Heart left ventricle (tissue), 16 donors: ENCODE measurements around the gene FLRT1. TPM values are rescaled to one million over a fixed set of nuclear protein-coding genes. Genes with fewer than 3 reads are reported as not detected.
A peak's percentile ranks its signal among the peaks of the same experiment; 100 is the strongest.

Experiments used
- ATAC-seq, 4 donors: fragments of 200-7000 bp; cut with Tn5 transposase; one replicate each; pipeline ENCODE4 v1.9.1; 2020 to 2022; ENCODE audit warnings: moderate library complexity in 4 of 4, mild to moderate bottlenecking in 3 of 4, moderate number of reproducible peaks in 1 of 4
- DNase-seq, 5 donors: peaks; one replicate each; pipeline ENCODE4 v3.0.0-alpha.2; 2020
- H3K27ac ChIP-seq, 12 donors: fragments of 200-600 bp; sonication (generic) in 4 of 12; one replicate each; pipeline versions ENCODE4 v1.5.0 to v1.8.0; 2016 to 2022; ENCODE audit warnings: mild to moderate bottlenecking in 2 of 12
- H3K27me3 ChIP-seq, 9 donors: fragments of 200-600 bp; sonication (generic) in 2 of 9; one replicate each; pipeline versions ENCODE4 v1.5.1 to v1.8.0; 2016 to 2022; ENCODE audit warnings: mild to moderate bottlenecking in 3 of 9
- H3K36me3 ChIP-seq, 9 donors: fragments of 200-600 bp; sonication (generic) in 2 of 9; one replicate each; pipeline versions ENCODE4 v1.5.0 to v1.8.0; 2018 to 2022; ENCODE audit warnings: mild to moderate bottlenecking in 2 of 9
- H3K4me1 ChIP-seq, 12 donors: fragments of 200-600 bp; sonication (generic) in 4 of 12; one replicate each; pipeline versions ENCODE4 v1.5.0 to v1.8.0; 2016 to 2022; ENCODE audit warnings: mild to moderate bottlenecking in 3 of 12
- H3K4me3 ChIP-seq, 12 donors: fragments of 200-600 bp; sonication (generic) in 4 of 12; one replicate each; pipeline versions ENCODE4 v1.5.0 to v1.8.0; 2017 to 2022; ENCODE audit warnings: mild to moderate bottlenecking in 9 of 12, moderate library complexity in 4 of 12
- H3K9me3 ChIP-seq, 12 donors: fragments of 200-600 bp; sonication (generic) in 4 of 12; one replicate each; pipeline versions ENCODE4 v1.5.0 to v1.8.0; 2016 to 2022; ENCODE audit warnings: mild to moderate bottlenecking in 1 of 12
- CTCF ChIP-seq, 12 donors: fragments of 200-600 bp; sonication (generic) in 4 of 12; IDR thresholded peaks; one replicate each; pipeline versions ENCODE4 v1.5.0 to v1.8.0; 2018 to 2022; ENCODE audit warnings: antibody characterized with exemption in 12 of 12, mild to moderate bottlenecking in 5 of 12
- POLR2A ChIP-seq, 2 donors: fragments of 450-650 bp; IDR thresholded peaks; one replicate each; pipeline ENCODE4 v1.6.1; 2017; ENCODE audit warnings: antibody characterized with exemption in 2 of 2, mild to moderate bottlenecking in 2 of 2, moderate library complexity in 2 of 2
- WGBS, 4 donors: extraction: QIAGEN DNeasy Blood & Tissue Kit in 2 of 4; methylation state at CpG; one replicate each; pipeline versions ENCODE4 v1.1.5 to v1.1.7; 2013 to 2018; 5-methylcytosine and 5-hydroxymethylcytosine counted together
- intact Hi-C, 10 donors: fragments of 100-400 bp; cut with DNase I; formaldehyde crosslinking; loops; one replicate each; pipeline versions ENCODE4 v1.11.1 to v1.14.2; 2022
- polyA plus RNA-seq, 2 donors: library from polyadenylated mRNA; stranded (reverse); fragments of 200-250 nt; gene quantifications; one replicate each; pipeline ENCODE4 v1.2.3, GENCODE V29; 2013
- total RNA-seq, 9 donors: library from RNA; depleted of rRNA in 2 of 9; stranded (reverse); fragments of >200 nt in 2 of 9; fragmentation: NEBNext Ultra II Directional in 3 of 9; extraction: Animal tissue kit (Norgen Biotek cat#: 25700) in 3 of 9; gene quantifications; one replicate each; pipeline versions ENCODE4 v1.1.0 to v1.2.4, GENCODE V29; 2016 to 2023
- donor health status: ischemic (EF 13 %, LVEDD 7.1; RV severe dilation, severe dysfunction).
- donor health status: healthy with polysubstance abuse.
- donor health status: DM: no; HTN: yes; CAD: no.
- donor health status: DM: no; HTN: no; CAD: no.
- donor health status: ischemic (EF 25% LVEDD 6.9; RV normal size, moderate dysfunction).
- donor health status: ischemic (EF 25% LVEDD 5.7; RV mildly dilated, moderate dysfunction).
- donor health status: healthy.
- donor health status: DM: yes; HTN: yes; CAD: no.
- donor health status: ischemic (EF 35%, LVEDD 5.7; RV mildly dilated, moderate dysfunction).
- donor health status: nonischemic (EF 11% LVEDD 7.7; RV severe dilation, severe dysfunction).
- donor health status: DM: yes; HTN: yes; CAD: no.
- donor health status: PGD.
- donor health status: ischemic (EF 29% LVEDD 5.4; RV normal size, mild dysfunction).
- donor health status: nonischemic (EF 23%, LVEDD 6.1; RV moderate dilation, normal function).

The FLRT1 gene
- total and polyA plus RNA-seq, 11 donors: 0.20 to 1.4 (median 0.37) TPM

- H3K9me3 ChIP-seq: no peaks in the 10 kb centered on the region
- H3K27me3 ChIP-seq: no peaks in the 10 kb centered on the region
- TF ChIP-seq CTCF (IDR thresholded peaks at IDR 0.05): no peak
- TF ChIP-seq POLR2A (IDR thresholded peaks at IDR 0.05): no peak
- DNase-seq (peak in 2 of 5 donors; percentile 41 to 74), ATAC-seq (peak in 3 of 4 donors; percentile 35 to 53 (median 39))
- WGBS, 4 donors: 27 to 46% (median 41%) methylated on average over 8 to 10 of the region's 10 CpGs
- H3K4me3 ChIP-seq: no peak overlapping the region
- H3K4me1 ChIP-seq: peaks cover 0 to 36% (median 15%) of the 10 kb centered on the region in 12 donors
- peak overlapping the region in 3 of 12 donors; percentile 30 to 59 (median 38) for H3K27ac ChIP-seq
- intact Hi-C loops: loop anchor here in 1 of 10 donors (5.0 kb wide), 1 partner anchor 111 kb away; no protein-coding TSS in a partner anchor
- no peaks in the 10 kb centered on the region for H3K36me3 ChIP-seq
These were observed 14.0 kb upstream of the FLRT1 start for GRCh38 chr11:64021757-64022093.

DNA sequence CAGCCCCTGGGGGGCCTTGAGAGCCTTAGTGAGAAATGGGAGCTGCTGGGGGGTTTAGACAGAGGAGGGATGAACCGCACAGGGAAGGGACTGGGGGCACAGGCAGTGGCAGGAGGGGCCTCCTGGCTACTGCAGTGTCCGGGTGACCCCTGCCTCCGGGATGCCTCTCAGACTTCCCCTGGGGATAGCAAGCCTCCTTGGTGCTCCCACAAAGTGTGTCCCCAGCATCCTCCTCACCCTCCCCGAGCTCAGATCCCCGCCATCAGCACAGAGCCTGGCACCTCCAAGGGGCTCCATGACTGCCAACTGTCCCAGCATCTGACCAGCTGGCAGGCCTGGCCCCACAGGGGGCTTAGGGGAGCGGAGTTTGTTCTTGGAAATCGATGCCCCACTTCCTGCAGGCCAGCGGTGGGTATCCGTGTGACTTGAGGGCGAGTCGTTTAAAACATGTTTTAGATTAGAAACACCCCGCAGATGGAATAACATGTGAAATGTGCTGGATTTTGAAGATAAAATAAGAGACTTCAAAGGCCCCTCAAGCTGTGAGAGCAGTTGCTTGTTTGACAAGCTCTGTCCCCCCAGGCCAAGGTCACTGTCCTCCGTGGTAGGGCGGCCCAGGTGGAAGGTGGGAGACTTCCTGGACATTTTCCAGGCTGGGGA, 13.5 kb upstream of the FLRT1 start:
- TF ChIP-seq POLR2A (IDR thresholded peaks at IDR 0.05) (no peak), CTCF (IDR thresholded peaks at IDR 0.05) (no peak)
- Histone ChIP-seq H3K9me3 (no peaks in the 10 kb centered on the region), H3K27me3 (no peaks in the 10 kb centered on the region), H3K4me1 (peaks cover 0 to 36% (median 15%) of the 10 kb centered on the region in 12 donors), H3K36me3 (no peaks in the 10 kb centered on the region), H3K4me3 (no peak overlapping the region), H3K27ac (no peak overlapping the region)
- DNase-seq (no peak), ATAC-seq (no peak)
- WGBS, 4 donors: 79 to 86% (median 83%) methylated on average over 14 of the region's 14 CpGs
- intact Hi-C loops: loop anchor here in 1 of 10 donors (5.0 kb wide), 1 partner anchor 110 kb away; no protein-coding TSS in a partner anchor

DNA sequence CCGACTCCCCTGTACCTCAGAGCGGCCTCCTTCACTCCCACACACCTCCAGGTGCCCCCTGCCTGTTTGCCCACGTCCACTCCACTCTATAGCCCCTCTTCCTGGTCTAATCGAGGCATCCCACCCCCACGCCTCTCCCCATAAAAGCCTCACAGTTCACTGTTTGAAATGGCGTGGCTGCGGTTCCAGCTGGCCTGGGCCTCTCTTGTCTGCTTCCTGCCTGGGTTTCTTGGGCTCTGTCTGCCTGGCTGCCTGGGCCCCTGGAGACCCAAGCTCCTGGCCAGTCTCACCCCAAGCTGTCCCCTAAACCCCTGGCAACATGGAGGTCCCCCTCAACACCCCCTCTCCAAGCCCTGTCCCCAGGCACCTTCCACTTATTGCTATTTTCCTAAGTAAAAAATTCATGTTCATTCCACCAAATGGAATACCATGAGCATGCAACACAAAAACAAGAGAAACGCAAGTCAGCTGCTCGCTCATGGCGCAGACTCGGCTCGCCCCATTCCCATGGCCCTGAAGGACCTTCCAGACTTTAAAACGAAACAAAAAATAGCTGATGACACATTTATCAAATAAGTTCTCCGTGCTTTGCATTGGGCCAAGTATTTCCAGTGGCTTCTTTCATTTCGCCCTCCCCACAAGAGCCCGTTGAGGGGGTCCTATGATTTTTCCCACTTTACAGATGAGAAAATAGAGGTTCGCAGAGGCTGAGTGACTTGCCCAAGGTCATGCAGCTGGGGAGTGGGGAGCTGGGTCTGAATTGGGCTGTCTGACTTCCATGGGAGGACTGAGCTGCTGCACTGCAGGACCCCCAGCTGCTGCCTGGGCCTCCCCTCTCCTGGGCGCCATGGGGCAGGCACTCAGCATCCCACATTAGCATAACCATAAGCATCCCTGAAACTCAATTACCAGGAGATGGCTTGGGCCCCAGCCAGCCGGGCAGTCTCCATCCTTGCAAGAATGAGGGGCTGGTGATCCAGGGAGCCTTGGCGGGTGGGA, 11.7 kb upstream of the FLRT1 start:
- TF ChIP-seq CTCF (IDR thresholded peaks at IDR 0.05) (no peak), POLR2A (IDR thresholded peaks at IDR 0.05) (no peak)
- peaks cover 0 to 9% (median 0%) of the 10 kb centered on the region in 9 donors for H3K27me3 ChIP-seq
- ATAC-seq (peak in 1 of 4 donors; percentile 7), DNase-seq (no peak)
- H3K4me3 ChIP-seq: no peak overlapping the region
- intact Hi-C loops: loop anchor here in 1 of 10 donors (5.0 kb wide), 1 partner anchor 108 kb away; no protein-coding TSS in a partner anchor
- peak overlapping the region in 11 of 12 donors; percentile 0 to 67 (median 61) for H3K27ac ChIP-seq
- 78 to 83% (median 79%) methylated on average over 19 to 20 of the region's 20 CpGs for WGBS, 4 donors
- H3K4me1 ChIP-seq: peaks cover 0 to 32% (median 16%) of the 10 kb centered on the region in 12 donors
- no peaks in the 10 kb centered on the region for H3K9me3 ChIP-seq
- no peaks in the 10 kb centered on the region for H3K36me3 ChIP-seq

- Histone ChIP-seq H3K27me3 (peaks cover 0 to 13% (median 0%) of the 10 kb centered on the region in 9 donors), H3K36me3 (no peaks in the 10 kb centered on the region), H3K9me3 (no peaks in the 10 kb centered on the region), H3K4me3 (no peak overlapping the region), H3K27ac (no peak overlapping the region), H3K4me1 (peaks cover 0 to 24% (median 14%) of the 10 kb centered on the region in 12 donors)
- WGBS, 4 donors: 86 to 94% (median 91%) methylated on average over 4 of the region's 4 CpGs
- no peak for TF ChIP-seq POLR2A (IDR thresholded peaks at IDR 0.05)
- no peak for TF ChIP-seq CTCF (IDR thresholded peaks at IDR 0.05)
- DNase-seq (no peak), ATAC-seq (no peak)
- intact Hi-C loops: no loop called here
These were observed 10.5 kb upstream of the FLRT1 start for GRCh38 chr11:64025205-64025604.
